Astrocyte (in vitro differentiated cells and primary cell): Measurements from ENCODE around the gene SLC38A10. TPM values are rescaled to one million over a fixed set of nuclear protein-coding genes. Genes with fewer than 3 reads are reported as not detected.
A peak's percentile ranks its signal among the peaks of the same experiment; 100 is the strongest.

Experiments used
- DNase-seq: peaks from one replicate; pipeline ENCODE4 v3.0.0-alpha.2; 2010; ENCODE audit warnings: low read depth
- FAIRE-seq: peaks from 2 replicates; lab custom pipeline; 2011; peaks lifted over from hg19 to GRCh38; lab: Jason Lieb, UNC
- H2AFZ ChIP-seq: 2 replicates; pipeline ENCODE4 v1.6.0; 2012; ENCODE audit warnings: low read depth, low read length, inconsistent platforms
- H3K27ac ChIP-seq: 2 replicates; pipeline ENCODE4 v1.5.1; 2011; ENCODE audit warnings: low read depth, low read length, inconsistent platforms
- H3K27me3 ChIP-seq: 2 replicates; pipeline ENCODE4 v1.6.0; 2011; ENCODE audit warnings: low read length, inconsistent platforms; ENCODE audit not compliant: insufficient read depth
- H3K36me3 ChIP-seq: 2 replicates; pipeline ENCODE4 v1.5.1; 2011; ENCODE audit warnings: low read length, inconsistent platforms; ENCODE audit not compliant: insufficient read depth
- H3K4me1 ChIP-seq: 2 replicates; pipeline ENCODE4 v1.5.1; 2011; ENCODE audit warnings: low read length, inconsistent platforms; ENCODE audit not compliant: insufficient read depth
- H3K4me2 ChIP-seq: 2 replicates; pipeline ENCODE4 v1.6.0; 2012; ENCODE audit warnings: low read length, inconsistent platforms
- H3K4me3 ChIP-seq: 2 replicates; pipeline ENCODE4 v1.5.1; 2011; ENCODE audit warnings: low read depth, mild to moderate bottlenecking, low read length, inconsistent platforms; ENCODE audit not compliant: insufficient read depth
- H3K79me2 ChIP-seq: 2 replicates; pipeline ENCODE4 v1.6.0; 2012; ENCODE audit warnings: mild to moderate bottlenecking, low read length, inconsistent platforms; ENCODE audit not compliant: insufficient read depth
- H3K9ac ChIP-seq: 2 replicates; pipeline ENCODE4 v1.6.0; 2012; ENCODE audit warnings: mild to moderate bottlenecking, low read length, inconsistent platforms
- H3K9me3 ChIP-seq: 2 replicates; pipeline ENCODE4 v1.5.1; 2012; ENCODE audit warnings: low read depth, mild to moderate bottlenecking, low read length, inconsistent platforms; ENCODE audit not compliant: insufficient read depth
- H4K20me1 ChIP-seq: 2 replicates; pipeline ENCODE4 v1.6.0; 2012; ENCODE audit warnings: low read length, inconsistent platforms; ENCODE audit not compliant: insufficient read depth
- H3K27ac Mint-ChIP-seq: one replicate; pipeline ENCODE4 v1.8.0; 2021; ENCODE audit warnings: mild to moderate bottlenecking, mixed read lengths; ENCODE audit not compliant: unreplicated experiment
- H3K27me3 Mint-ChIP-seq: one replicate; pipeline ENCODE4 v1.8.0; 2021; ENCODE audit warnings: low read depth, mixed read lengths; ENCODE audit not compliant: unreplicated experiment
- H3K36me3 Mint-ChIP-seq: one replicate; pipeline ENCODE4 v1.8.0; 2021; ENCODE audit warnings: low read depth, mixed read lengths; ENCODE audit not compliant: unreplicated experiment
- H3K4me1 Mint-ChIP-seq: one replicate; pipeline ENCODE4 v1.8.0; 2021; ENCODE audit warnings: low read depth, mixed read lengths; ENCODE audit not compliant: unreplicated experiment
- H3K4me3 Mint-ChIP-seq: one replicate; pipeline ENCODE4 v1.8.0; 2021; ENCODE audit warnings: mild to moderate bottlenecking, moderate library complexity, mixed read lengths; ENCODE audit not compliant: unreplicated experiment
- H3K9me3 Mint-ChIP-seq: one replicate; pipeline ENCODE4 v1.8.0; 2021; ENCODE audit warnings: mild to moderate bottlenecking, mixed read lengths; ENCODE audit not compliant: unreplicated experiment
- CTCF ChIP-seq: IDR thresholded peaks from 2 replicates; pipeline ENCODE4 v1.5.1; 2011; ENCODE audit warnings: low read depth, mild to moderate bottlenecking, inconsistent platforms, low read length, moderate library complexity; ENCODE audit not compliant: insufficient read depth
- EZH2 ChIP-seq: IDR thresholded peaks from 2 replicates; pipeline ENCODE4 v1.6.1; 2012; ENCODE audit warnings: mild to moderate bottlenecking, low read length, inconsistent platforms; ENCODE audit not compliant: insufficient read depth
- total RNA-seq: library from RNA; stranded (reverse); gene quantifications from 2 replicates; pipeline ENCODE4 v1.2.1, GENCODE V29; 2021

SLC38A10 gene
- total RNA-seq, 1 donor from 2014 or later, result 71.4 TPM

GRCh38 chr17:81341516-81342268 is 46.6 kb upstream of the SLC38A10 start:
- Histone ChIP-seq H3K4me2 (peak overlapping the region; percentile 93), H3K9ac (peak overlapping the region; percentile 97), H3K4me1 (peaks cover 26% of the 10 kb centered on the region), H3K27me3 (no peaks in the 10 kb centered on the region), H3K4me3 (peak overlapping the region; percentile 94), H3K36me3 (no peaks in the 10 kb centered on the region), H3K9me3 (no peaks in the 10 kb centered on the region), H3K27ac (peak overlapping the region; percentile 84), H2AFZ (peak overlapping the region; percentile 26), H3K79me2 (peaks cover 74% of the 10 kb centered on the region), H4K20me1 (peaks cover 41% of the 10 kb centered on the region)
- FAIRE-seq, result no peak
- Mint-ChIP-seq H3K9me3 (no peaks in the 10 kb centered on the region), H3K27me3 (no peaks in the 10 kb centered on the region), H3K27ac (peak overlapping the region; percentile 94), H3K36me3 (peaks cover 3% of the 10 kb centered on the region), H3K4me1 (peaks cover 10% of the 10 kb centered on the region), H3K4me3 (peak overlapping the region; percentile 85)
- TF ChIP-seq EZH2 (no peak), CTCF (no peak)
- DNase-seq, result no peak

GRCh38 chr17:81340607-81341515 is 45.8 kb upstream of the SLC38A10 start:
- peak overlapping the region; percentile 70 for H3K4me3 Mint-ChIP-seq
- peaks cover 74% of the 10 kb centered on the region for H3K79me2 ChIP-seq
- no peaks in the 10 kb centered on the region for H3K9me3 ChIP-seq
- FAIRE-seq (no peak), DNase-seq (no peak)
- no peaks in the 10 kb centered on the region for H3K27me3 ChIP-seq
- peaks cover 10% of the 10 kb centered on the region for H3K4me1 Mint-ChIP-seq
- H4K20me1 ChIP-seq, result peaks cover 45% of the 10 kb centered on the region
- H3K27ac Mint-ChIP-seq, result peak overlapping the region; percentile 41
- H3K4me1 ChIP-seq, result peaks cover 22% of the 10 kb centered on the region
- TF ChIP-seq EZH2 (no peak), CTCF (no peak)
- peaks cover 3% of the 10 kb centered on the region for H3K27me3 Mint-ChIP-seq
- peak overlapping the region; percentile 94 for H3K4me3 ChIP-seq
- peak overlapping the region; percentile 97 for H3K9ac ChIP-seq
- H3K36me3 Mint-ChIP-seq, result peaks cover 3% of the 10 kb centered on the region
- peak overlapping the region; percentile 93 for H3K4me2 ChIP-seq
- H3K9me3 Mint-ChIP-seq, result no peaks in the 10 kb centered on the region
- H3K27ac ChIP-seq, result peak overlapping the region; percentile 84
- H2AFZ ChIP-seq, result peak overlapping the region; percentile 26
- H3K36me3 ChIP-seq, result no peaks in the 10 kb centered on the region
